Stimulated activated memory B cell treated with anti-CD40 and anti-IgM and Interleukin-4, amounts not matched to agents 10 μg/mL and 1 μg/mL and 100 μg/mL, for 72 hours (primary cell): ENCODE measurements around the gene NEIL3.

Experiments used
- ATAC-seq: fragments of 150-1000 bp; cut with Tn5 transposase; 2 replicates; pipeline ENCODE4 v1.10.0; 2021
- H3K27ac Mint-ChIP-seq: one replicate; pipeline ENCODE4 v1.8.0; 2022; ENCODE audit warnings: mild to moderate bottlenecking, mixed read lengths
- H3K27me3 Mint-ChIP-seq: one replicate; pipeline ENCODE4 v1.8.0; 2022; ENCODE audit warnings: mixed read lengths
- H3K36me3 Mint-ChIP-seq: one replicate; pipeline ENCODE4 v1.8.0; 2022; ENCODE audit warnings: mixed read lengths
- H3K4me1 Mint-ChIP-seq: one replicate; pipeline ENCODE4 v1.8.0; 2022; ENCODE audit warnings: mixed read lengths
- H3K4me3 Mint-ChIP-seq: one replicate; pipeline ENCODE4 v1.8.0; 2022; ENCODE audit warnings: mild to moderate bottlenecking, moderate library complexity, mixed read lengths
- H3K9me3 Mint-ChIP-seq: one replicate; pipeline ENCODE4 v1.8.0; 2022; ENCODE audit warnings: mixed read lengths

The NEIL3 gene

DNA sequence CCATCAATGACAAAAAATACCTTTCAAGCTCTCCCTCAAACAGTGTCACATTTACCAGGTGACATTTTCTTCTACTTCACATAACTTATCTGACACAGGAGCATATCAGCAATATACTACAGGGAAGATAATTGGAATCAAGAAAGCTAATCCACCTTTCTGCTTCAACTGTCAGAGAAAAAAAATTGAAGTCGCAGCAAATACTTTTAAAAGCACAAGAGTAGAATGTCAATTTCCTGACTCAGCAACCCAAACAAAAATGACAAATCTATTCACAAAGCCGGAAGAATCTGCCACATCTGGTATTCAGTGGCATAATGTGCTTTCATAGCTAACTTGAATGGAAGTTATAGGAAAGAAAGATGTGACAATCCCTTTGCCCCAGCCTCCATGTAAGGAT lies 95.8 kb downstream of the NEIL3 start:
- no peaks in the 10 kb centered on the region for H3K36me3 Mint-ChIP-seq
- no peaks in the 10 kb centered on the region for H3K4me1 Mint-ChIP-seq
- H3K27ac Mint-ChIP-seq: no peak overlapping the region
- H3K9me3 Mint-ChIP-seq: no peaks in the 10 kb centered on the region
- peaks cover 6% of the 10 kb centered on the region for H3K27me3 Mint-ChIP-seq
- no peak for ATAC-seq
- no peak overlapping the region for H3K4me3 Mint-ChIP-seq

DNA sequence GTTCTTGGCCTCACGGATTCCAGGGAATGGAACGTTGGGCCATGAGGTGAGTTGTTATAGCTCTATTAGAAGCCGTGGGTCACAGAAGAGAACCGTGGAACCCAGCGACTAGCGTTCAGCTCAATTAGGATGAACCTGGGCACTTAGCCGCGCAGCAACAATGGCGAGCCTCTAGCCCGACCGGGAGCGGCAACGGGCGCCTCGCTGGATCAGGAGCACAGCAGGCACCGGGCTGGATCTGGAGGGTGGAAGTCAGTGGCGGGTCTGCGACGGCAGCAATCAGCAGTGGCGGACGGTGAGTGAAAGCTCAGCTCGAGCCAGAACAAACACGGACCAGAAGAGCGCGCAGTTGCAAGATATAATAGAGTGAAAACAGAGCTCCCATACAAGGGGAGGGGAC lies 98.3 kb downstream of the NEIL3 start:
- H3K4me1 Mint-ChIP-seq: no peaks in the 10 kb centered on the region
- no peaks in the 10 kb centered on the region for H3K36me3 Mint-ChIP-seq

DNA sequence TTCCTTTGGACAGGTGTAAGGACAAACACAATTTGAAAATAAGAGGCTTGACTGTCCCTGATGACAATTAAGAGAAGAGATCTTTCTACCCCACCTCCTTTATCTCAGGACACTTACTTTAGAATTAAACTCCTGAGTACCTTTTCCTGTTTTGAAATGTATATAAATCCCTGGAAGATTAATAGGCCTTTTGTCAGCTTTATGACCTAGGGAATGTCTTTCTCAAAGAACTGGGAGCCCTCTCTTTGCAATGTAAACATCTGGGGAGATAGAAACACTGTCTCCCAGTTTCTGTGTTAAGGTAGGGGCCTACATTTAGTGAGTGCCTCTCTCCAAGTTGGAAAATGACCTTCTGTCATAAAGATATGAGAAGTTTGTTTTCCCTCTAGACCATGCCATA lies 100.9 kb downstream of the NEIL3 start:
- Mint-ChIP-seq H3K36me3 (no peaks in the 10 kb centered on the region), H3K27me3 (no peaks in the 10 kb centered on the region), H3K4me3 (no peak overlapping the region), H3K27ac (no peak overlapping the region), H3K9me3 (no peaks in the 10 kb centered on the region), H3K4me1 (no peaks in the 10 kb centered on the region)
- no peak for ATAC-seq

More for the DNA sequence above, 98.3 kb downstream of the NEIL3 start:
- ATAC-seq: no peak
- no peaks in the 10 kb centered on the region for H3K27me3 Mint-ChIP-seq
- no peaks in the 10 kb centered on the region for H3K9me3 Mint-ChIP-seq
- H3K4me3 Mint-ChIP-seq: no peak overlapping the region
- H3K27ac Mint-ChIP-seq: no peak overlapping the region

DNA sequence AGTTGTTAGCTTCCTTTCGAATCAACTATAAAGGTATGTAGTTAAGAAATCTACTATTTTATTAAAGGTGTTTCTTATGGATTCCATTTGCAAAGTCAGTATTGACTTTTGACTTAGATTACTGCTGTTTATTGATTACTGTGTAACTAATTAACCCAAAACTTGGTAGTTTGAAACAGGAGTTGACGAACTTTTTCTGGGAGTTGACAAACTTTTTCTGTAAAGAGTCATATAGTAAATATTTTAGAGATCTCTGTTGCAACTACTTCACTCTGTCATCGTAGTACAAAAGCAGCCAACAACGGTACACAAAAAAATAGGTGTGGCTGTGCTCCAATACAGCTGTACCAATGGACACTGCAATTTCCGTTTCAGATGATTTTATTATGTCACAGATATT lies 102.3 kb downstream of the NEIL3 start:
- ATAC-seq: no peak
- H3K27ac Mint-ChIP-seq: no peak overlapping the region
- H3K4me1 Mint-ChIP-seq: no peaks in the 10 kb centered on the region
- peaks cover 2% of the 10 kb centered on the region for H3K9me3 Mint-ChIP-seq
- H3K36me3 Mint-ChIP-seq: no peaks in the 10 kb centered on the region
- no peak overlapping the region for H3K4me3 Mint-ChIP-seq
- no peaks in the 10 kb centered on the region for H3K27me3 Mint-ChIP-seq
